Measurements from ENCODE around the gene CYYR1. TPM values are rescaled to one million over a fixed set of nuclear protein-coding genes. Genes with fewer than 3 reads are reported as not detected.
A peak's percentile ranks its signal among the peaks of the same experiment; 100 is the strongest.

Gene CYYR1
- total and polyA plus RNA-seq, 2 experiments from 2014 or later: 3.9 to 7.8 TPM

DNA sequence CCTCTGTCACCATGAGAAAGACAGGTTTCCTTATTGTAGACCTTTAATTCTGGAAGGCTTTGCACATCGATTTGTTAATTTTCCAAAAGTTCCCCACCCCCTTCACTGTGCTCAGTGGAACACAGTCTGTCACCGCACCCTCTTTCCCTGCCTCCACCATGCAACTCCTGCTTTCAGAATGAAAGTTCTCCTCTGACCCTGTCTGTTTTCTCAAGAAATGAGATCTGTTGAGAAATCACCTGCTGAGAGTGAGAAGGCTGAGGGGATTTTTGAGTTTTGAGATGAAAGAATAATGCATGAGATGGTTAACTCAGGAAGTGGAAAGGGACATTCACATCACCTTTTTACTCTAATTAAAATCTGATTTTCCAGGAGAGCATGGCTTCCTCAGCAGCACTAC lies 99.6 kb downstream of the CYYR1 start:
- Histone ChIP-seq H3K27ac (no peak overlapping the region), H3K36me3 (no peaks in the 10 kb centered on the region), H3K4me3 (no peak overlapping the region), H3K9me3 (ENCODE audit: low read depth) (no peaks in the 10 kb centered on the region), H3K4me1 (ENCODE audit: low read depth) (no peaks in the 10 kb centered on the region), H3K27me3 (no peaks in the 10 kb centered on the region)
- TF ChIP-seq, protein P1, sequence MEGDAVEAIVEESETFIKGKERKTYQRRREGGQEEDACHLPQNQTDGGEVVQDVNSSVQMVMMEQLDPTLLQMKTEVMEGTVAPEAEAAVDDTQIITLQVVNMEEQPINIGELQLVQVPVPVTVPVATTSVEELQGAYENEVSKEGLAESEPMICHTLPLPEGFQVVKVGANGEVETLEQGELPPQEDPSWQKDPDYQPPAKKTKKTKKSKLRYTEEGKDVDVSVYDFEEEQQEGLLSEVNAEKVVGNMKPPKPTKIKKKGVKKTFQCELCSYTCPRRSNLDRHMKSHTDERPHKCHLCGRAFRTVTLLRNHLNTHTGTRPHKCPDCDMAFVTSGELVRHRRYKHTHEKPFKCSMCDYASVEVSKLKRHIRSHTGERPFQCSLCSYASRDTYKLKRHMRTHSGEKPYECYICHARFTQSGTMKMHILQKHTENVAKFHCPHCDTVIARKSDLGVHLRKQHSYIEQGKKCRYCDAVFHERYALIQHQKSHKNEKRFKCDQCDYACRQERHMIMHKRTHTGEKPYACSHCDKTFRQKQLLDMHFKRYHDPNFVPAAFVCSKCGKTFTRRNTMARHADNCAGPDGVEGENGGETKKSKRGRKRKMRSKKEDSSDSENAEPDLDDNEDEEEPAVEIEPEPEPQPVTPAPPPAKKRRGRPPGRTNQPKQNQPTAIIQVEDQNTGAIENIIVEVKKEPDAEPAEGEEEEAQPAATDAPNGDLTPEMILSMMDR (IDR thresholded peaks at IDR 0.05; ENCODE audit: low read depth, low read length): no peak
- no peak for DNase-seq (ENCODE audit: low read depth in 1 of 2, low spot score in 1 of 2)

DNA sequence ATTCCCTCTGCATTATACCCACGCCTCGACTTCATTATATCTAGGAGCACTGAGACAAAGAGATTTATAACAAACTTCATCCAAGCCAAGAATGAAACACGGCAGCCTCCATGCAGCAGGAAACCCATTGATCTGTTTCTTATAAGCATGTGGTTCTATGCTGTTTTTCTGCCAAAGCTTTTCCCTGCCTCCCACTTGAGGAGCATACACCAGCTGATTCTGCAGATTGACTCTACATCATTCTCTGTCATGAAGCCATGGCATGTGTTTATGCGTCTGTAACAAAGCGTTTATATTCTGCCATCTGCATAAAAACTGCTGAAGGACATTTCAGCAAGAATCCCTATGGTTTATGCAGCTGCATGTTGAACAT lies 102.0 kb downstream of the CYYR1 start:
- no peaks in the 10 kb centered on the region for H3K4me1 ChIP-seq (ENCODE audit: low read depth)
- H3K27me3 ChIP-seq: no peaks in the 10 kb centered on the region
- no peaks in the 10 kb centered on the region for H3K9me3 ChIP-seq (ENCODE audit: low read depth)
- TF ChIP-seq, protein P1 (IDR thresholded peaks at IDR 0.05; ENCODE audit: low read depth, low read length): no peak
- no peaks in the 10 kb centered on the region for H3K36me3 ChIP-seq
- H3K4me3 ChIP-seq: no peak overlapping the region
- no peak overlapping the region for H3K27ac ChIP-seq
- no peak for DNase-seq (ENCODE audit: low read depth in 1 of 2, low spot score in 1 of 2)

DNA sequence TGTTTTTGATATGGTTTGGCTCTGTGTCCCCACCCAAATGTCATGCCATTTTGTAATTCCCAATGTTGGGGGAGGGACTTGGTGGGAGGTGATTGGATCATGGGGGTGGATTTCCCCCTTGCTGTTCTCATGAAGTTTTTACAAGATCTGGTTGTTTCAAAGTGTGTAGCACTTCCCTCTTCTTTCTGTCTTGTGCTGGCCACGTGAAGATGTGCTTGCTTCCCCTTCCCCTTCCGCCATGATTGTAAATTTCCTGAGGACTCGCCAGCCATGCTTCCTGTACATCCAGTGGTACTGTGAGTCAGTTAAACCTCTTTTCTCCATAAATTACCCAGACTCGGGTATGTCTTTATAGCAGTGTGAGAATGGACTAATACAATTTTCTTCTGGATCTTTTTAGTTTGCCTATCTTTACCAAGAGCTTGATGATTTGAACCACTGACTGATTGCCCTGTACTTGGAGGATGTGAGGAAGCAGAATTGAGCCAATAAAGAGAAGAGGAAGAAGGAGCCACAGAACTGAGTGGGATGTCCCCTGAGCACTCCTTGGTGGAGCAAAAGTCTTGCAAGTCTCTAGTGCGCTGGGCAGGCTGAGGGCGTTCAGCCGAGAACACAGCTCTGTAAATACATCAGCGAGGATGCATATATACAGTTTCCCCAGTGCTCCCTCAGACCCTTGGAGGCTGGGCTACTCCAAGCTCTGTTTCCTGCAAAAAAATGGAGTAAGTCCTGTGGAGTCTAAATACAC lies 102.6 kb downstream of the CYYR1 start:
- Histone ChIP-seq H3K4me3 (no peak overlapping the region), H3K27ac (no peak overlapping the region), H3K27me3 (no peaks in the 10 kb centered on the region), H3K36me3 (no peaks in the 10 kb centered on the region), H3K9me3 (ENCODE audit: low read depth) (no peaks in the 10 kb centered on the region), H3K4me1 (ENCODE audit: low read depth) (no peaks in the 10 kb centered on the region)
- no peak for DNase-seq (ENCODE audit: low read depth in 1 of 2, low spot score in 1 of 2)
- TF ChIP-seq, protein P1 (IDR thresholded peaks at IDR 0.05; ENCODE audit: low read depth, low read length): no peak

DNA sequence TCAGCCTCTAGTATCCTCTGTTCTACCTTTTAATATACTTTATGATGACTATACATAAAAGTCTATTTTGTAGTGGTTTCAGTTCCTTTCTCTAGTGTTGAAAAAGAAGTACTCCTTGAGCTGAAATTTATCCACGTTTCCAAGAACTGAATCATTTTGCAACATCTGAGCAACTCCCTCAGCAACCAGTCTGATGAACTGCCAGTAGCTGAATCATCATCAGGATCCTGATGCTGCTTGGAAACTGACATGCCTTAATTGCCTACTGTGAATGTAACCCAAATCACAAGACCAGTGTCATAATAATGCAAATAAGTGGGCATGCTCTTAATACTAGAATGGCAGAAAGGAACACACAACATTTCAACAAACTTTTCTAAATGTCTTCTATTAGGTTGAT lies 103.3 kb downstream of the CYYR1 start:
- TF ChIP-seq, protein P1 (IDR thresholded peaks at IDR 0.05; ENCODE audit: low read depth, low read length): no peak

DNA sequence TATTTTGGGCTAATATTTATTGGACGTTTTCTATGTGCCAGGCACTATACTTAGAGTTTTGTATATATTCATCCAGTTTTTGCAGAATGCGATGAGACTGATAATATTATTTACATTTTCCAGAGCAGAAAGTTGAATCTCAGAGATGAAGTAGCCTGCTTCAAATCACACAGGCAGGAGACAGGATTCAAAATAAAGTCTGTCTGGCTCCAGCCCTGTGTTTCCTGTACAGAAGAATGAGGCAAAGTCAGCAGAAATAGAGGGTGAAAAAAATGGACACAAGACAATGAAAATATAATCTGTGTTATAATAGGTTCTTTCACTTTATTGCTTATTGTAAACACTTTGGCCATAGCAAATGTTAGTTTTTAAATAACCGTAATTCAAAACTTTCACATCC lies 107.2 kb downstream of the CYYR1 start:
- Histone ChIP-seq H3K27me3 (no peaks in the 10 kb centered on the region), H3K9me3 (ENCODE audit: low read depth) (no peaks in the 10 kb centered on the region)
- TF ChIP-seq, protein P1 (IDR thresholded peaks at IDR 0.05; ENCODE audit: low read depth, low read length): no peak

More for the DNA sequence above, 103.3 kb downstream of the CYYR1 start:
- no peak overlapping the region for H3K4me3 ChIP-seq
- H3K4me1 ChIP-seq (ENCODE audit: low read depth): no peaks in the 10 kb centered on the region
- no peaks in the 10 kb centered on the region for H3K9me3 ChIP-seq (ENCODE audit: low read depth)
- H3K27ac ChIP-seq: no peak overlapping the region
- H3K36me3 ChIP-seq: no peaks in the 10 kb centered on the region
- DNase-seq (ENCODE audit: low read depth in 1 of 2, low spot score in 1 of 2): peak in 1 of 2 donors; percentile 59
- no peaks in the 10 kb centered on the region for H3K27me3 ChIP-seq

More for the DNA sequence above, 107.2 kb downstream of the CYYR1 start:
- no peak overlapping the region for H3K4me3 ChIP-seq
- H3K36me3 ChIP-seq: no peaks in the 10 kb centered on the region
- no peak overlapping the region for H3K27ac ChIP-seq
- DNase-seq (ENCODE audit: low read depth in 1 of 2, low spot score in 1 of 2): no peak
- H3K4me1 ChIP-seq (ENCODE audit: low read depth): peaks cover 4% of the 10 kb centered on the region
